ENCODE data around the gene CFAP70.

DNA sequence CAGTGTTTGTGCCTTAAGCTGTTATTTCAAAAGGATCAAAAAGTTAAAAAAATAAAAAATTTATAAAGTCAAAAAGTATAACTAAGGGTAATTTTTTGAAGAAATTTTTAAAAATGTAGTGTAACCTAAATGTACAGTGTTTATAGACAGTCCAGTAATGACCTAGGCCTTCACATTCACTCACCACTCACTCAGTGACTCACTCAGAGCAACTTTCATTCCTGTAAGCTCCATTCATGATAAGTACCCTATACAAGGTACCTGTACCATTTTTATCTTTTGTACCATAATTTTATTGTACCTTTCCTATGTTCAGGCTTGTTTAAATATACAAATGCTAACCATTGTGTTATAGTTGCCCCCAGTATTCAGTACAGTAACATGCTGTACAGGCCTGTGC lies 133.1 kb downstream of the CFAP70 start:
- no peak for TF ChIP-seq POLR2A (IDR thresholded peaks at IDR 0.05)
- TF ChIP-seq, protein P1, sequence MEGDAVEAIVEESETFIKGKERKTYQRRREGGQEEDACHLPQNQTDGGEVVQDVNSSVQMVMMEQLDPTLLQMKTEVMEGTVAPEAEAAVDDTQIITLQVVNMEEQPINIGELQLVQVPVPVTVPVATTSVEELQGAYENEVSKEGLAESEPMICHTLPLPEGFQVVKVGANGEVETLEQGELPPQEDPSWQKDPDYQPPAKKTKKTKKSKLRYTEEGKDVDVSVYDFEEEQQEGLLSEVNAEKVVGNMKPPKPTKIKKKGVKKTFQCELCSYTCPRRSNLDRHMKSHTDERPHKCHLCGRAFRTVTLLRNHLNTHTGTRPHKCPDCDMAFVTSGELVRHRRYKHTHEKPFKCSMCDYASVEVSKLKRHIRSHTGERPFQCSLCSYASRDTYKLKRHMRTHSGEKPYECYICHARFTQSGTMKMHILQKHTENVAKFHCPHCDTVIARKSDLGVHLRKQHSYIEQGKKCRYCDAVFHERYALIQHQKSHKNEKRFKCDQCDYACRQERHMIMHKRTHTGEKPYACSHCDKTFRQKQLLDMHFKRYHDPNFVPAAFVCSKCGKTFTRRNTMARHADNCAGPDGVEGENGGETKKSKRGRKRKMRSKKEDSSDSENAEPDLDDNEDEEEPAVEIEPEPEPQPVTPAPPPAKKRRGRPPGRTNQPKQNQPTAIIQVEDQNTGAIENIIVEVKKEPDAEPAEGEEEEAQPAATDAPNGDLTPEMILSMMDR (IDR thresholded peaks at IDR 0.05), result no peak
- no peak for TF ChIP-seq EP300 (IDR thresholded peaks at IDR 0.05)
- TF ChIP-seq POLR2AphosphoS5 (IDR thresholded peaks at IDR 0.05), result no peak
